Measurements from ENCODE around the gene TUFT1. TPM values are rescaled to one million over a fixed set of nuclear protein-coding genes. Genes with fewer than 3 reads are reported as not detected.

Gene TUFT1
- total and polyA plus RNA-seq, 2 of the 8 experiments (the other 6 are each of a cell fraction or from before 2014, with no cell fraction given), result 7.3 to 10.4 TPM

GRCh38 chr1:151545542-151545941 lies 5.4 kb downstream of the TUFT1 start:
- Histone ChIP-seq H3K79me1 (ENCODE audit: low read depth, low read length) (no peaks in the 10 kb centered on the region; the same call in 1 of the 2 replicates), H3K18ac (ENCODE audit: extremely low read depth, low read length) (no peak overlapping the region), H2AK5ac (ENCODE audit: low read depth, low read length) (no peak overlapping the region), H2BK20ac (ENCODE audit: low read length) (no peak overlapping the region), H4K5ac (ENCODE audit: insufficient read length, low read depth, low read length) (no peak overlapping the region), H4K20me1 (replicated peaks in 1 of 2; ENCODE audit: control insufficient read depth in 1 of 2, insufficient read depth in 2 of 2, low read length in 2 of 2) (peaks cover 0 to 3% of the 10 kb centered on the region in 2 experiments), H2BK12ac (ENCODE audit: low read depth, low read length) (no peak overlapping the region), H3K14ac (ENCODE audit: insufficient read length) (no peak overlapping the region), H2BK120ac (replicated peaks; ENCODE audit: low read depth, low read length) (no peak overlapping the region), H3K27me3 (replicated peaks in 1 of 4; ENCODE audit: control insufficient read depth in 3 of 4, extremely low read depth in 1 of 4, insufficient read depth in 3 of 4, low read length in 3 of 4) (no peaks in the 10 kb centered on the region), H3K27ac (ENCODE audit: low read depth, low read length) (0 out of 2 replicates have a peak overlapping the region, but pooled peaks have one; percentile 43), H3K79me2 (ENCODE audit: control insufficient read depth in 1 of 2, insufficient read depth in 2 of 2, low read length in 2 of 2) (peaks cover 0 to 45% of the 10 kb centered on the region in 2 experiments; a peak in 2 of 4 replicates), H3K4me2 (ENCODE audit: insufficient read depth in 1 of 2, low read depth in 2 of 2, low read length in 2 of 2) (no peak overlapping the region), H3K56ac (replicated peaks; ENCODE audit: insufficient read length, low read depth, low read length) (no peak overlapping the region), H3K23ac (ENCODE audit: insufficient read length) (no peak overlapping the region), H3K23me2 (ENCODE audit: low read depth, low read length) (peaks cover 6% of the 10 kb centered on the region; the same call in 1 of the 2 replicates), H3K9ac (replicated peaks in 1 of 4; ENCODE audit: extremely low read depth in 1 of 4, low read depth in 3 of 4, low read length in 3 of 4) (no peak overlapping the region), H3K36me3 (ENCODE audit: control insufficient read depth in 2 of 4, insufficient read depth in 4 of 4, low read length in 3 of 4) (no peaks in the 10 kb centered on the region), H3K4me3 (ENCODE audit: extremely low read depth in 1 of 4, insufficient read depth in 2 of 4, low read depth in 3 of 4, low read length in 4 of 4) (no peak overlapping the region), H3K4me1 (replicated peaks in 1 of 4; ENCODE audit: control insufficient read depth in 3 of 4, insufficient read depth in 4 of 4, low read length in 3 of 4) (peaks cover 6 to 14% (median 11%) of the 10 kb centered on the region in 4 experiments), H2BK5ac (ENCODE audit: low read depth, low read length) (no peak overlapping the region), H3K9me3 (ENCODE audit: insufficient read depth in 2 of 2, low read depth in 1 of 2, low read length in 1 of 2) (no peaks in the 10 kb centered on the region), H4K8ac (ENCODE audit: extremely low read depth, insufficient read depth, low read length) (no peak overlapping the region), H4K91ac (replicated peaks; ENCODE audit: insufficient read length, low read length) (no peak overlapping the region), H2BK15ac (ENCODE audit: low read length) (no peak overlapping the region), H2AFZ (ENCODE audit: low read length) (no peak overlapping the region), H3K4ac (replicated peaks; ENCODE audit: insufficient read length, low read depth, low read length) (no peak overlapping the region)
- ChIA-PET CTCF (ENCODE audit: partially characterized antibody) (no interaction called here), POLR2A (ENCODE audit: partially characterized antibody) (interaction anchor here (1.0 to 18.0 kb wide), 3 partner anchors 19 to 253 kb away, joined by 3 to 283 read pairs (median 4); partner anchors contain the start of gene CGN)
- no peak for FAIRE-seq
- no peak for TF ChIP-seq SIRT6 (IDR thresholded peaks at IDR 0.05; ENCODE audit: low read length)
- no peak for TF ChIP-seq TAF1 (IDR thresholded peaks at IDR 0.05; ENCODE audit: low read depth, low read length)
- no peak for TF ChIP-seq SP2 (IDR thresholded peaks at IDR 0.05; ENCODE audit: low read length)
- TF ChIP-seq SAP30 (IDR thresholded peaks at IDR 0.05; ENCODE audit: insufficient read depth, insufficient replicate concordance, low read length), result no peak
- DNase-seq (ENCODE audit: low read depth in 1 of 2, low spot score in 2 of 2), result no peak
- 100% methylated on average over 1 of the region's 1 CpG; no CpG with 5 or more reads in 1 of the 2 experiments for WGBS, 2 experiments (ENCODE audit: extremely low coverage in 1 of 2, insufficient coverage in 1 of 2, insufficient read length in 1 of 2, insufficient replicate concordance in 2 of 2, low coverage in 1 of 2, low lambda C conversion rate in 2 of 2, missing lambda C conversion rate in 1 of 2)
